ENCODE results near the gene CEP112.

GRCh38 chr17:65813306-65813705 is 378.6 kb downstream of the CEP112 start:
- TF ChIP-seq CTCF (IDR thresholded peaks at IDR 0.05) (no peak), POLR2A (IDR thresholded peaks at IDR 0.05) (no peak)

Measured in testis (tissue), 2 donors.